ENCODE data around the gene BRD8.

The BRD8 gene

DNA sequence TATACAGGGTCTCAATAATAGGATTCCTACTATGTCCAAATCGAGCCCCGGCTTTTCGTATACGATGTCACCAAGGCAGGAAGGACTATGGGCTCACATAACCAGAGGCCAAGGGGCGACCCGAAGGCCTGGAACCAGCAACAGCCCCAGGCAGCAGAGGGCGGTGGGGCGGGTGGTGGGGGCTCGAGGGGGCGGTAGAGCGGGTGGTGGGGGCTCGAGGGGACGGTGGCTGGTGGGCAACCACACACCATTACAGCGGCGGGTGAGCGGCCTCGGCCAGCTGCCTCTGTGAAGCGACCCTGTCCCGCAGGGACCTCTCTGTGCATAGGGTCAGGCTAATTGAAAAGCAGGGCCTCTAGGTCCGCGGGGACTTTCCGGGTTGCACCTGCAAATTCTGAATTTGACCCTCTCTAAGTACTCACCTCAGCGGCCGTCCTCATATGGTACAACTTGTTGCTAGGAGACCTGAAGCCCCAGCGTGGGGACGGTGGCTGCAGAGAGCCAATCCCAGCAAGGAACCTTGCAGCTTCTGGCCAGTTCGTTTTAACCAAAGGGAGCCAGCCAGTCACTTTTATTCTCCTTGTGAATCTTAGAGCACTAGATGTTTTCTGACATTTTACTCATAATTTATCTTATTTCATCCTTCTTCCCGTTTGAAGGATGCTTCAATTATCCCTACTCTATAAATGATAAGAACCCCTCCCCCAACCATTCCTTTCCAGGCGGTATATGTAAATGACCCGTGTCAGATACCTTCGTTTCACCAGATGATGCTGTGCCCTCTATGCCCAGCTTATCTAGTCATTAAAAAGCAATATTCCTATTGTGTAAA is 39.3 kb downstream of the BRD8 start, which contains the start of gene NME5:
NME5 (minus strand) TSS at position 480 of the 832 bp plus-strand sequence. CDS start 648 bp downstream, outside the sequence.
- peak within 1 kb of the TSS; percentile 18; the same call in 1 of the 2 replicates for H3K27ac ChIP-seq
- TF ChIP-seq, protein P1, sequence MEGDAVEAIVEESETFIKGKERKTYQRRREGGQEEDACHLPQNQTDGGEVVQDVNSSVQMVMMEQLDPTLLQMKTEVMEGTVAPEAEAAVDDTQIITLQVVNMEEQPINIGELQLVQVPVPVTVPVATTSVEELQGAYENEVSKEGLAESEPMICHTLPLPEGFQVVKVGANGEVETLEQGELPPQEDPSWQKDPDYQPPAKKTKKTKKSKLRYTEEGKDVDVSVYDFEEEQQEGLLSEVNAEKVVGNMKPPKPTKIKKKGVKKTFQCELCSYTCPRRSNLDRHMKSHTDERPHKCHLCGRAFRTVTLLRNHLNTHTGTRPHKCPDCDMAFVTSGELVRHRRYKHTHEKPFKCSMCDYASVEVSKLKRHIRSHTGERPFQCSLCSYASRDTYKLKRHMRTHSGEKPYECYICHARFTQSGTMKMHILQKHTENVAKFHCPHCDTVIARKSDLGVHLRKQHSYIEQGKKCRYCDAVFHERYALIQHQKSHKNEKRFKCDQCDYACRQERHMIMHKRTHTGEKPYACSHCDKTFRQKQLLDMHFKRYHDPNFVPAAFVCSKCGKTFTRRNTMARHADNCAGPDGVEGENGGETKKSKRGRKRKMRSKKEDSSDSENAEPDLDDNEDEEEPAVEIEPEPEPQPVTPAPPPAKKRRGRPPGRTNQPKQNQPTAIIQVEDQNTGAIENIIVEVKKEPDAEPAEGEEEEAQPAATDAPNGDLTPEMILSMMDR (conservative IDR thresholded peaks at IDR 0.05): no peak

DNA sequence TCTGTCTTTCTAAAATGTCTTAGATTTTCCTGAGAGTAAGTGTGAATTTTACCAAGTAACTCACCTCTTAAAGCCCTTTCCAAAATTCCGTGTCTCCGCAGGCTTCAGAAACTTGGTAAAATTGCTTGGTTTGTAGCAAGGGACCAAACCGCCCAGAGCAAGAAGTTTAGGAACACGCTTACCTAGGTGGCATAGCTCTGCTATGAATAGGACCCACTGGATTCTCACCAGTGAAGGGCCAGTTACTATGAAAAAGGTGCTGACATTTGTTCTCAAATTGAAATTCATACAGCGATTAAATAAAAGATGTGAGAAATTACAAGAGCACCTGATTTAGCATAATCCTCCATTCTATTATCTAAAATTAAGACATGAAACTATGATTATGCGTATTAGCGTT is 45.9 kb downstream of the BRD8 start:
- TF ChIP-seq, protein P1 (conservative IDR thresholded peaks at IDR 0.05): no peak

DNA sequence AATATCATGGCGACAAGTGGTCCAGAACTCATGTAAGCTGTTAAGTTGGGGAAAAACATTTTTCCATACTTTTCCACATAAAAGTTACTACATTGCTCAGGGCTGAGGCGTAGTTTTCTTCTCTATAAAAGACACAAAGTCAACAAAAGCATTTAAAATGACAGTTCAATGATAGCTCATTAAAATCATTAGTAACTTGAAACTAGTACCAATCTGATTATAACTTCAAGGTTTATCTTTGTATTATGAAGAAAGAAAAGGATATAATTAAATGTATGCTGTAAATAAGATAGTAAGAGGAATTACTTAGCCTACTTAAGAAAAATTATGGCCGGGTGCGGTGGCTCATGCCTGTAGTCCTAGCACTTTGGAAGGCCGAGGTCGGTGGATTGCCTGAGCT is 49.1 kb downstream of the BRD8 start:
- TF ChIP-seq, protein P1 (conservative IDR thresholded peaks at IDR 0.05): no peak
- peak overlapping the region; percentile 26 for H3K27ac ChIP-seq

More for the DNA sequence above, 45.9 kb downstream of the BRD8 start:
- H3K27ac ChIP-seq: no peak overlapping the region

DNA sequence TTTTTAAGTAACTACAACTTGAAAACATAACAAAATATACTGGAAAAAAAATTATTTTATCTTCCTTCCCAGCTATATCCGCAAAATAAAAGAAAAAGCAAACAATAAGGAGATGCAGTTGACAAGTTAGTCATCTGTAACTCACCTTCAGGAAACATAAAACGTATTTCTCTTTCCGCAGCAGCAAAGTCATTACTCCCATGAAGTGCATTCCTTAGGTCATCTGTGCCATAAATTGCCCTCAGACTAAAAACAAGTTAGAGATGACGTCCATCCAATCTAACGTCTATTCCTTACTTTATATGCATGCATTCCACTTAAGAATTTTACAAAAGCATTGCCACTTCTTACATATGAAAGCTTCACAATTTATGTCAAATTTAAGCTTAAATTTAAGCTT is 50.1 kb downstream of the BRD8 start:
- H3K27ac ChIP-seq: peak overlapping the region; percentile 26
- TF ChIP-seq, protein P1 (conservative IDR thresholded peaks at IDR 0.05): no peak

DNA sequence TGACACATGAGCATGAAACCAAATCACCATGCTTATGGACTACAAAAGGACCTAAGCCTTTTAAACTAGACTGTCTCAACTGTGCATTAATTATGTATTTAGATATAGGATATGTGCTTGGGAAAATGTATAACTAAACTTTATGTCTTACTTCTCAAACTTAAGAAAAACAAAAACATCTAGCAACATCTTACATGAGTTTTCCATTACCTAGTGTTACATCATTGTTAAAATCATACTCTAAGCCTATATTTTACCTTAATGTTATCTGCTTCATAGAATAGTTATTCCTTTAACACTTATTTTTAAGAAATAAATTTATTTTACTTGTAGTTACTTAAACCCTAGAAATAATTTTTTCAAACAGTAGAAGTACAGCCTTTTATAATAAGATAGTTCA is 63.2 kb downstream of the BRD8 start:
- no peak overlapping the region for H3K27ac ChIP-seq
- TF ChIP-seq, protein P1 (conservative IDR thresholded peaks at IDR 0.05): no peak

DNA sequence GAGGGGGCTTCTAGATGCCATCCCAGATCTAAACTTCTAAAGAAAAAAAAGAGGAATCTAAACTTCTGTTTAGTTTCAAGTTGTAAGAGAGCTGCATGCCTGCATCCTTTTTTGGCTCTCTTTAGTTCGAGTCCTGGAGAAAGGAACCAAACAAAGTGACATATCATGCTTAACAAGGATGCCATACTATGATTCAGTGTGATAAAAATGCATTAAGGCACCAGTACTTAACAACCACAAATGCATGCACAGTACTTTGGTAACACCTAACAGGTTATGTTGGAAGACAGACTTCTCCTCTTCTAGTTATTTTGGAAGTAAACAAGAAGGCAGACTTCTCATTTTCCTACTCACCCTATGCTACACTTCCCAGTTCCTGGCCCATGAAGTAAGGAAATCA is 66.5 kb downstream of the BRD8 start:
- no peak overlapping the region for H3K27ac ChIP-seq
- TF ChIP-seq, protein P1 (conservative IDR thresholded peaks at IDR 0.05): no peak

DNA sequence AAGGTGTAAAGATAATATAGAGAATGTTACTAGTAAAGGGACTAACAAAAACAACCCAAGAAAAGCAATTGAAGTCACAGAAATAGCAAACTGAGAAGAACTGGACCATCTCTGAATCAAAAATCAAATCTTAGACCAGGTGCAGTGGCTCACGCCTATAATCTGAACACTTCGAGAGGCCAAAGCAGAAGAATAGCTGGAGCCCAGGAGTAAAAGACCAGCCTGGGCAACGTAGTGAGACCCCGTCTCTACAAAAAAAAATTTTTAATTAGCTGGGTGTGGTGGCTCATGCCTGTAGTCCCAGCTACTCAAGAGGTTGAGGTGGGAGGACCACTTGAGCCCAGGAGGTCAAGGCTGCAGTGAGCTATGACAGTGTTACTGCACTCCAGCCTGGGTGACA is 67.2 kb downstream of the BRD8 start:
- TF ChIP-seq, protein P1 (conservative IDR thresholded peaks at IDR 0.05): no peak
- H3K27ac ChIP-seq: no peak overlapping the region
